HG03521 (cell line): Measurements from ENCODE around the gene PAOX.
"Not testable (repeated sequence)": the region's sequence is repeated elsewhere in the genome, so short reads cannot be mapped to it uniquely, and the experiment has no call there.

ENCODE experiments used
- ATAC-seq: cut with Tn5 transposase; IDR thresholded peaks from one replicate; pipeline ENCODE4 v1.9.1; 2021; ENCODE audit warnings: mild to moderate bottlenecking, moderate library complexity; ENCODE audit not compliant: unreplicated experiment

The PAOX gene

GRCh38 chr10:133431888-133432613 is 53.0 kb downstream of the PAOX start:
- not testable (repeated sequence) for ATAC-seq

GRCh38 chr10:133432789-133433188 is 53.7 kb downstream of the PAOX start:
- not testable (repeated sequence) for ATAC-seq

GRCh38 chr10:133438711-133439273 is 59.7 kb downstream of the PAOX start:
- ATAC-seq, result no peak

GRCh38 chr10:133439517-133440461 is 60.7 kb downstream of the PAOX start:
- no peak for ATAC-seq

- ATAC-seq, result no peak
These were observed 61.7 kb downstream of the PAOX start for GRCh38 chr10:133440633-133441285.
